ENCODE measurements around the gene TMCO4. TPM values are rescaled to one million over a fixed set of nuclear protein-coding genes. Genes with fewer than 3 reads are reported as not detected.

TMCO4 gene
- polyA plus RNA-seq, 1 experiment, result 22.0 TPM

DNA sequence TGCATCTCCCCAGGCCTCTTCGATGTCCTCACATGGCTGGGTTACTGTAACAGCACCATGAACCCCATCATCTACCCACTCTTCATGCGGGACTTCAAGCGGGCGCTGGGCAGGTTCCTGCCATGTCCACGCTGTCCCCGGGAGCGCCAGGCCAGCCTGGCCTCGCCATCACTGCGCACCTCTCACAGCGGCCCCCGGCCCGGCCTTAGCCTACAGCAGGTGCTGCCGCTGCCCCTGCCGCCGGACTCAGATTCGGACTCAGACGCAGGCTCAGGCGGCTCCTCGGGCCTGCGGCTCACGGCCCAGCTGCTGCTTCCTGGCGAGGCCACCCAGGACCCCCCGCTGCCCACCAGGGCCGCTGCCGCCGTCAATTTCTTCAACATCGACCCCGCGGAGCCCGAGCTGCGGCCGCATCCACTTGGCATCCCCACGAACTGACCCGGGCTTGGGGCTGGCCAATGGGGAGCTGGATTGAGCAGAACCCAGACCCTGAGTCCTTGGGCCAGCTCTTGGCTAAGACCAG, 120.7 kb downstream of the TMCO4 start:
- ChIA-PET POLR2A (no interaction called here), CTCF (interaction anchor here (2.6 kb wide), 1 partner anchor 19 kb away, joined by 9 read pairs; no protein-coding TSS in a partner anchor)
- no peak for DNase-seq (ENCODE audit: low read depth)
- Histone ChIP-seq H3K27me3 (ENCODE audit: control insufficient read depth, insufficient read depth, low read length) (no peaks in the 10 kb centered on the region; the same call in 1 of the 2 replicates), H3K4me3 (ENCODE audit: low read depth, low read length) (no peak overlapping the region), H3K36me3 (ENCODE audit: control insufficient read depth, insufficient read depth, low read length) (no peaks in the 10 kb centered on the region)
- TF ChIP-seq, protein P1, sequence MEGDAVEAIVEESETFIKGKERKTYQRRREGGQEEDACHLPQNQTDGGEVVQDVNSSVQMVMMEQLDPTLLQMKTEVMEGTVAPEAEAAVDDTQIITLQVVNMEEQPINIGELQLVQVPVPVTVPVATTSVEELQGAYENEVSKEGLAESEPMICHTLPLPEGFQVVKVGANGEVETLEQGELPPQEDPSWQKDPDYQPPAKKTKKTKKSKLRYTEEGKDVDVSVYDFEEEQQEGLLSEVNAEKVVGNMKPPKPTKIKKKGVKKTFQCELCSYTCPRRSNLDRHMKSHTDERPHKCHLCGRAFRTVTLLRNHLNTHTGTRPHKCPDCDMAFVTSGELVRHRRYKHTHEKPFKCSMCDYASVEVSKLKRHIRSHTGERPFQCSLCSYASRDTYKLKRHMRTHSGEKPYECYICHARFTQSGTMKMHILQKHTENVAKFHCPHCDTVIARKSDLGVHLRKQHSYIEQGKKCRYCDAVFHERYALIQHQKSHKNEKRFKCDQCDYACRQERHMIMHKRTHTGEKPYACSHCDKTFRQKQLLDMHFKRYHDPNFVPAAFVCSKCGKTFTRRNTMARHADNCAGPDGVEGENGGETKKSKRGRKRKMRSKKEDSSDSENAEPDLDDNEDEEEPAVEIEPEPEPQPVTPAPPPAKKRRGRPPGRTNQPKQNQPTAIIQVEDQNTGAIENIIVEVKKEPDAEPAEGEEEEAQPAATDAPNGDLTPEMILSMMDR (IDR thresholded peaks at IDR 0.05; ENCODE audit: insufficient read depth, low read depth, low read length), result no peak

DNA sequence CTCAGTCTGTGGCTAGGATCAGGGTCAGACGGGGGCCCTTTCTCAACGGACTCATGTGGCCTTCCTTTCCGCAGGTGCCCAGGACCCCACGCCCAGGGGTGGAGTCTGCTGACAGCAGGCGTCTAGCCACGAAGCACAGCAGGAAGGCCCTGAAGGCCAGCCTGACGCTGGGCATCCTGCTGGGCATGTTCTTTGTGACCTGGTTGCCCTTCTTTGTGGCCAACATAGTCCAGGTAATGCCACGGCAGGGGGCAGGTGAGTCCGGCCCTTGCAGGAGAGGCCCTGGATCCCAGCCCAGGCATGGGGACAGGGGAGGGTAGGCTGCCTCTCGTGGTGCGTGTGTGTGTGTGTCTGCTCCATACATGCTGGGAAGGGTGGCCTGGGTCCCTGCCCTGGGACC, 121.2 kb downstream of the TMCO4 start:
- TF ChIP-seq, protein P1 (IDR thresholded peaks at IDR 0.05; ENCODE audit: insufficient read depth, low read depth, low read length), result no peak
- H3K4me3 ChIP-seq (ENCODE audit: low read depth, low read length), result no peak overlapping the region
- H3K36me3 ChIP-seq (ENCODE audit: control insufficient read depth, insufficient read depth, low read length), result no peaks in the 10 kb centered on the region
- CTCF ChIA-PET, result interaction anchor here (0.7 to 2.6 kb wide), 3 partner anchors 17 to 26 kb away, joined by 3 to 11 read pairs (median 9); no protein-coding TSS in a partner anchor
- POLR2A ChIA-PET, result no interaction called here
- no peak for DNase-seq (ENCODE audit: low read depth)
- no peaks in the 10 kb centered on the region; the same call in 1 of the 2 replicates for H3K27me3 ChIP-seq (ENCODE audit: control insufficient read depth, insufficient read depth, low read length)

DNA sequence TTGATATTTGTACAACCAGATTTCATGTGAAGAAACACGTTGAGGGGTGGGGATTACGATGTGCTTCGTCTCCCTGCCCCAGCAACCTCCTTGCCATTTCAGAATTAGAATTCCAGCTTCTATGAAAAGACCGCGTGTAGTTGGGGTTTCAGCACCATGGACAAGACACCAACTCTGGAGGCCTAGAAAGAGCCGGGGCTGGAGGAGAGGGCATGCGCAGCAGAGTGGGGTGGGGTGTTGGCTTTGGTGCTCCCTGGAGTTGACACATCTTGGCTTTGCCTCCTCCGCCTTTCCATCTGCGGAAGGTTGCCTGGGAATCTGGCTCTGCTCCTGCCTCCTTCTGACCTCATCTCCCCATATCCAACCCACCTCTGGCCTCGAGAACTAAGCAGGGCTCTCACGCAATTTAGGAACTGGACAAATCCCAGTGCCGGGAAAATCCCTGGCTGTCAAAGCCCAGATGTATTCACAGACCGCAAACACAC, 123.2 kb downstream of the TMCO4 start:
- H3K36me3 ChIP-seq (ENCODE audit: control insufficient read depth, insufficient read depth, low read length), result no peaks in the 10 kb centered on the region
- H3K27me3 ChIP-seq (ENCODE audit: control insufficient read depth, insufficient read depth, low read length), result peaks cover 4% of the 10 kb centered on the region; the same call in 1 of the 2 replicates
- ChIA-PET CTCF (interaction anchor here (2.6 to 3.1 kb wide), 3 partner anchors 14 to 28 kb away, joined by 9 to 14 read pairs (median 11); no protein-coding TSS in a partner anchor), POLR2A (no interaction called here)
- DNase-seq (ENCODE audit: low read depth), result no peak
- no peak overlapping the region for H3K4me3 ChIP-seq (ENCODE audit: low read depth, low read length)
- TF ChIP-seq, protein P1 (IDR thresholded peaks at IDR 0.05; ENCODE audit: insufficient read depth, low read depth, low read length), result no peak

DNA sequence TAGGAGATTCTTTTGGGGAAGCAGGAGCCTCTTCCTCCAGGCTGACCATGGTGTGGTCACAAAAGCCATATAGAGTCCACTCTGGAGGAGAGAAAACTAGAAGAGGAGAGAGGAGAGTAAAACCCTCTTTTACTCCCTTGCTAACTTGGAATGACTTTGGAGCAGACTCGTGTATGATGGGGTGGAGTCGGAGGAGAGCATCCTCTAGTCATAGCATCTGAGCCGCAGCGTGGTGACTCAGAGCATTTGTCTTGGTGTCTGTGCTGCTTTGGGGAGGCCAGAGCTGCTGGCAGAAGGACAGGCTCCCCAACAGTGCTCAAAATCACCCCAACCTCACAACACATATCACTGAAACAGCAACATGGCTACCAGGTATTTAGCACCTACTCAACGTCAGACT, 123.9 kb downstream of the TMCO4 start:
- CTCF ChIA-PET, result interaction anchor here (1.5 to 3.1 kb wide), 3 partner anchors 14 to 29 kb away, joined by 5 to 14 read pairs (median 11); no protein-coding TSS in a partner anchor
- DNase-seq (ENCODE audit: low read depth), result no peak
- no peak overlapping the region for H3K4me3 ChIP-seq (ENCODE audit: low read depth, low read length)
- POLR2A ChIA-PET, result no interaction called here
- H3K27me3 ChIP-seq (ENCODE audit: control insufficient read depth, insufficient read depth, low read length), result peaks cover 4% of the 10 kb centered on the region; the same call in 1 of the 2 replicates
- H3K36me3 ChIP-seq (ENCODE audit: control insufficient read depth, insufficient read depth, low read length), result no peaks in the 10 kb centered on the region
- TF ChIP-seq, protein P1 (IDR thresholded peaks at IDR 0.05; ENCODE audit: insufficient read depth, low read depth, low read length), result no peak

DNA sequence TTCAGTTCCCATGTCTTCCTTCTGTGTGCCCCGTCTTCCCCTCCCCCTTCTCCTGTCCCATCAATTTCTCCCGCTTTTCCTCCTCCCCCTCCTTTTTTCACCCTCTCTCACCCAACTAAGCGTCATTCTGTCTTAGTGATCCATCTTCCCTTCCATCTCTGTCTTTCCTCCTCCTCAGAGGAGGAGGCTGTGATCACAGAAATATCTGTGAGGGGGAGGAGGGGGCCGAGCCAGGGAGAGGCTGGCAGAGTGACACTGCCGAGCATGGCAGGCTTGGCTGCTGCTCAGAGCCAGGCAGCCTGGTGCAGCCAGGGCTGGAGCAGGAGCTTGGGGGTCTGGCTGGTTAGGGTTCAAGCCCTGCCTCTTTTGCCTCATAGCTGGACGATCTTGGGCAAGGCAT, 127.5 kb downstream of the TMCO4 start:
- Histone ChIP-seq H3K36me3 (ENCODE audit: control insufficient read depth, insufficient read depth, low read length) (no peaks in the 10 kb centered on the region), H3K4me3 (ENCODE audit: low read depth, low read length) (no peak overlapping the region), H3K27me3 (ENCODE audit: control insufficient read depth, insufficient read depth, low read length) (peaks cover 13% of the 10 kb centered on the region)
- TF ChIP-seq, protein P1 (IDR thresholded peaks at IDR 0.05; ENCODE audit: insufficient read depth, low read depth, low read length), result no peak
- CTCF ChIA-PET, result interaction anchor here (0.9 to 2.0 kb wide), 3 partner anchors 10 to 36 kb away, joined by 3 to 11 read pairs (median 10); no protein-coding TSS in a partner anchor
- DNase-seq (ENCODE audit: low read depth), result no peak
- POLR2A ChIA-PET, result no interaction called here
